ENCODE measurements around the gene PRKCG. TPM values are rescaled to one million over a fixed set of nuclear protein-coding genes. Genes with fewer than 3 reads are reported as not detected.

PRKCG gene
- total and polyA plus RNA-seq, 2 experiments from 2014 or later = not detected

GRCh38 chr19:53942001-53942786, 60.2 kb downstream of the PRKCG start:
- Histone ChIP-seq H3K4me2 (ENCODE audit: unreplicated experiment) (no peak overlapping the region), H3K4me1 (ENCODE audit: insufficient read depth) (no peaks in the 10 kb centered on the region), H3K4me3 (no peak overlapping the region), H4K20me1 (ENCODE audit: insufficient read depth) (no peaks in the 10 kb centered on the region), H3K9me2 (ENCODE audit: insufficient read depth) (no peaks in the 10 kb centered on the region), H3K9me3 (ENCODE audit: low read depth) (no peaks in the 10 kb centered on the region), H3F3A (ENCODE audit: insufficient read depth) (no peaks in the 10 kb centered on the region), H3K79me2 (ENCODE audit: insufficient read depth) (no peaks in the 10 kb centered on the region), H3K9ac (no peak overlapping the region), H3K27ac (no peak overlapping the region), H3K36me3 (ENCODE audit: low read depth) (no peaks in the 10 kb centered on the region), H3K27me3 (replicated peaks; ENCODE audit: insufficient read depth) (peaks cover 35% of the 10 kb centered on the region), H2AFZ (no peak overlapping the region)
- peak; percentile 33 for DNase-seq
- WGBS, 2 experiments (ENCODE audit: low coverage in 1 of 2, low lambda C conversion rate in 2 of 2, missing lambda C conversion rate in 2 of 2) = 8 to 13% methylated on average over 43 to 53 of the region's 55 CpGs
- in situ Hi-C loops (cut with MboI) = no loop called here
- TF ChIP-seq EZH2phosphoT487 (IDR thresholded peaks at IDR 0.05; ENCODE audit: insufficient read depth, low read depth) (no peak), EZH2 (IDR thresholded peaks at IDR 0.05; ENCODE audit: insufficient read depth, poor library complexity, severe bottlenecking) (no peak)

GRCh38 chr19:53944416-53944815, 62.4 kb downstream of the PRKCG start:
- Histone ChIP-seq H2AFZ (no peak overlapping the region), H3K4me3 (no peak overlapping the region), H3K79me2 (ENCODE audit: insufficient read depth) (no peaks in the 10 kb centered on the region), H4K20me1 (ENCODE audit: insufficient read depth) (no peaks in the 10 kb centered on the region), H3K9me2 (ENCODE audit: insufficient read depth) (no peaks in the 10 kb centered on the region), H3F3A (ENCODE audit: insufficient read depth) (no peaks in the 10 kb centered on the region), H3K27me3 (replicated peaks; ENCODE audit: insufficient read depth) (peaks cover 39% of the 10 kb centered on the region), H3K4me2 (ENCODE audit: unreplicated experiment) (no peak overlapping the region), H3K9ac (no peak overlapping the region), H3K27ac (no peak overlapping the region), H3K9me3 (ENCODE audit: low read depth) (no peaks in the 10 kb centered on the region), H3K36me3 (ENCODE audit: low read depth) (no peaks in the 10 kb centered on the region), H3K4me1 (ENCODE audit: insufficient read depth) (no peaks in the 10 kb centered on the region)
- TF ChIP-seq EZH2 (IDR thresholded peaks at IDR 0.05; ENCODE audit: insufficient read depth, poor library complexity, severe bottlenecking) (no peak), EZH2phosphoT487 (IDR thresholded peaks at IDR 0.05; ENCODE audit: insufficient read depth, low read depth) (no peak)
- in situ Hi-C loops (cut with MboI) = no loop called here
- DNase-seq = no peak
- WGBS, 2 experiments (ENCODE audit: low coverage in 1 of 2, low lambda C conversion rate in 2 of 2, missing lambda C conversion rate in 2 of 2) = 63 to 67% methylated on average over 4 of the region's 4 CpGs

- H3F3A ChIP-seq (ENCODE audit: insufficient read depth) = no peaks in the 10 kb centered on the region
- TF ChIP-seq EZH2 (IDR thresholded peaks at IDR 0.05; ENCODE audit: insufficient read depth, poor library complexity, severe bottlenecking) (no peak), EZH2phosphoT487 (IDR thresholded peaks at IDR 0.05; ENCODE audit: insufficient read depth, low read depth) (no peak)
- no peak overlapping the region for H2AFZ ChIP-seq
- no peaks in the 10 kb centered on the region for H4K20me1 ChIP-seq (ENCODE audit: insufficient read depth)
- H3K4me3 ChIP-seq = no peak overlapping the region
- no peak overlapping the region for H3K4me2 ChIP-seq (ENCODE audit: unreplicated experiment)
- no peaks in the 10 kb centered on the region for H3K9me2 ChIP-seq (ENCODE audit: insufficient read depth)
- no peaks in the 10 kb centered on the region for H3K79me2 ChIP-seq (ENCODE audit: insufficient read depth)
- H3K36me3 ChIP-seq (ENCODE audit: low read depth) = no peaks in the 10 kb centered on the region
- no peak overlapping the region for H3K27ac ChIP-seq
- no peaks in the 10 kb centered on the region for H3K4me1 ChIP-seq (ENCODE audit: insufficient read depth)
- H3K27me3 ChIP-seq (replicated peaks; ENCODE audit: insufficient read depth) = peaks cover 39% of the 10 kb centered on the region
- in situ Hi-C loops (cut with MboI) = no loop called here
- no peaks in the 10 kb centered on the region for H3K9me3 ChIP-seq (ENCODE audit: low read depth)
- no peak for DNase-seq
- WGBS, 2 experiments (ENCODE audit: low coverage in 1 of 2, low lambda C conversion rate in 2 of 2, missing lambda C conversion rate in 2 of 2) = 73 to 78% methylated on average over 4 of the region's 4 CpGs
- H3K9ac ChIP-seq = no peak overlapping the region
Measured at GRCh38 chr19:53944933-53945332, 62.9 kb downstream of the PRKCG start.

- no peaks in the 10 kb centered on the region for H3K9me2 ChIP-seq (ENCODE audit: insufficient read depth)
- no peaks in the 10 kb centered on the region for H3K9me3 ChIP-seq (ENCODE audit: low read depth)
- DNase-seq = peak; percentile 31
- TF ChIP-seq EZH2 (IDR thresholded peaks at IDR 0.05; ENCODE audit: insufficient read depth, poor library complexity, severe bottlenecking) (no peak), EZH2phosphoT487 (IDR thresholded peaks at IDR 0.05; ENCODE audit: insufficient read depth, low read depth) (no peak)
- H3K4me3 ChIP-seq = no peak overlapping the region
- H3K27ac ChIP-seq = no peak overlapping the region
- no peak overlapping the region for H2AFZ ChIP-seq
- H3K36me3 ChIP-seq (ENCODE audit: low read depth) = no peaks in the 10 kb centered on the region
- no peak overlapping the region for H3K4me2 ChIP-seq (ENCODE audit: unreplicated experiment)
- H3K79me2 ChIP-seq (ENCODE audit: insufficient read depth) = no peaks in the 10 kb centered on the region
- H3F3A ChIP-seq (ENCODE audit: insufficient read depth) = no peaks in the 10 kb centered on the region
- no peaks in the 10 kb centered on the region for H3K4me1 ChIP-seq (ENCODE audit: insufficient read depth)
- in situ Hi-C loops (cut with MboI) = no loop called here
- H3K27me3 ChIP-seq (replicated peaks; ENCODE audit: insufficient read depth) = peaks cover 39% of the 10 kb centered on the region
- 30 to 33% methylated on average over 9 of the region's 9 CpGs for WGBS, 2 experiments (ENCODE audit: low coverage in 1 of 2, low lambda C conversion rate in 2 of 2, missing lambda C conversion rate in 2 of 2)
- no peak overlapping the region for H3K9ac ChIP-seq
- H4K20me1 ChIP-seq (ENCODE audit: insufficient read depth) = no peaks in the 10 kb centered on the region
Measured at GRCh38 chr19:53945441-53945840, 63.4 kb downstream of the PRKCG start.

Measured in GM23248 (cell line).